WTC11 (cell line): ENCODE measurements around the gene ZNF684.

Experiments
- ELF4 ChIP-seq: sonication (generic); formaldehyde crosslinking; IDR thresholded peaks from 2 replicates; pipeline ENCODE4 v1.8.1; 2022; ENCODE audit warnings: low read depth, mild to moderate bottlenecking, moderate library complexity, missing genetic modification reagents
- FOXP1 ChIP-seq: sonication (generic); formaldehyde crosslinking; IDR thresholded peaks from 2 replicates; pipeline ENCODE4 v1.8.0; 2022; ENCODE audit warnings: missing genetic modification reagents, mild to moderate bottlenecking, moderate library complexity, borderline replicate concordance
- NR1H2 ChIP-seq: sonication (generic); formaldehyde crosslinking; IDR thresholded peaks from 2 replicates; pipeline ENCODE4 v1.9.0; 2021; ENCODE audit warnings: mild to moderate bottlenecking, moderate library complexity, missing genetic modification reagents
- TF ChIP-seq, protein P1 (sequence below): sonication (generic); formaldehyde crosslinking; IDR thresholded peaks from 2 replicates; pipeline ENCODE4 v1.8.1; 2022; ENCODE audit warnings: low read depth, missing genetic modification reagents, borderline replicate concordance
- TF ChIP-seq, protein P2 (sequence below): fragments of 200-600 bp; IDR thresholded peaks from 2 replicates; pipeline ENCODE4 v1.8.0; 2022; ENCODE audit warnings: antibody characterized with exemption
- TF ChIP-seq, protein P3 (sequence below): sonication (generic); formaldehyde crosslinking; conservative IDR thresholded peaks from 2 replicates; pipeline ENCODE4 v1.8.1; 2022; ENCODE audit warnings: mild to moderate bottlenecking, missing genetic modification reagents
- TF ChIP-seq, protein P4 (sequence below): sonication (generic); formaldehyde crosslinking; IDR thresholded peaks from 2 replicates; pipeline ENCODE4 v1.8.0; 2022; ENCODE audit warnings: mild to moderate bottlenecking, missing genetic modification reagents
- TF ChIP-seq, protein P5 (sequence below): sonication (generic); formaldehyde crosslinking; IDR thresholded peaks from 2 replicates; pipeline ENCODE4 v1.8.1; 2022; ENCODE audit warnings: low read depth, mild to moderate bottlenecking, moderate library complexity, missing genetic modification reagents, borderline replicate concordance
- TF ChIP-seq, protein P6 (sequence below): sonication (generic); formaldehyde crosslinking; IDR thresholded peaks from 2 replicates; pipeline ENCODE4 v1.8.1; 2023; ENCODE audit warnings: mild to moderate bottlenecking, missing genetic modification reagents
- TF ChIP-seq, protein P7 (sequence below): sonication (generic); formaldehyde crosslinking; IDR thresholded peaks from 2 replicates; pipeline ENCODE4 v1.8.0; 2022; ENCODE audit warnings: mild to moderate bottlenecking, missing genetic modification reagents

DNA sequence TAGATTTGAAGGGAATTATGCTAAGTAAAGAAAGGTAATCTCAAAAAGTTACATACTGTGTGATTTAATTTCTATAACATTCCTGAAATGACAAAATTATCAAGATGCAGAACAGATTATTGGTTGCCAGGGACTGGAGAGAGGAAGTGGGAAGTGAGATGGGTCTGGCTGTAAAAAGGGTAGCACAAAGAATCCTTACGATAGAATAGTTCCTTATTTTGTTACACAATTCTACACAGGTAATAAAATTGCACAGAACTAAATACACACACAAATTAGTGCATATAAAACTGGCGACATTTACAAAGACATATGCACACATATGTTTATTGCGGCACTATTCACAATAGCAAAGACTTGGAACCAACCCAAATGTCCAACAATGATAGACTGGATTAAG is 33.5 kb downstream of the ZNF684 start:
- TF ChIP-seq, protein P1, sequence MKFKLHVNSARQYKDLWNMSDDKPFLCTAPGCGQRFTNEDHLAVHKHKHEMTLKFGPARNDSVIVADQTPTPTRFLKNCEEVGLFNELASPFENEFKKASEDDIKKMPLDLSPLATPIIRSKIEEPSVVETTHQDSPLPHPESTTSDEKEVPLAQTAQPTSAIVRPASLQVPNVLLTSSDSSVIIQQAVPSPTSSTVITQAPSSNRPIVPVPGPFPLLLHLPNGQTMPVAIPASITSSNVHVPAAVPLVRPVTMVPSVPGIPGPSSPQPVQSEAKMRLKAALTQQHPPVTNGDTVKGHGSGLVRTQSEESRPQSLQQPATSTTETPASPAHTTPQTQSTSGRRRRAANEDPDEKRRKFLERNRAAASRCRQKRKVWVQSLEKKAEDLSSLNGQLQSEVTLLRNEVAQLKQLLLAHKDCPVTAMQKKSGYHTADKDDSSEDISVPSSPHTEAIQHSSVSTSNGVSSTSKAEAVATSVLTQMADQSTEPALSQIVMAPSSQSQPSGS (CRISPR knock-in tag): no peak
- no peak for TF ChIP-seq NR1H2 (CRISPR knock-in tag)
- TF ChIP-seq, protein P2, sequence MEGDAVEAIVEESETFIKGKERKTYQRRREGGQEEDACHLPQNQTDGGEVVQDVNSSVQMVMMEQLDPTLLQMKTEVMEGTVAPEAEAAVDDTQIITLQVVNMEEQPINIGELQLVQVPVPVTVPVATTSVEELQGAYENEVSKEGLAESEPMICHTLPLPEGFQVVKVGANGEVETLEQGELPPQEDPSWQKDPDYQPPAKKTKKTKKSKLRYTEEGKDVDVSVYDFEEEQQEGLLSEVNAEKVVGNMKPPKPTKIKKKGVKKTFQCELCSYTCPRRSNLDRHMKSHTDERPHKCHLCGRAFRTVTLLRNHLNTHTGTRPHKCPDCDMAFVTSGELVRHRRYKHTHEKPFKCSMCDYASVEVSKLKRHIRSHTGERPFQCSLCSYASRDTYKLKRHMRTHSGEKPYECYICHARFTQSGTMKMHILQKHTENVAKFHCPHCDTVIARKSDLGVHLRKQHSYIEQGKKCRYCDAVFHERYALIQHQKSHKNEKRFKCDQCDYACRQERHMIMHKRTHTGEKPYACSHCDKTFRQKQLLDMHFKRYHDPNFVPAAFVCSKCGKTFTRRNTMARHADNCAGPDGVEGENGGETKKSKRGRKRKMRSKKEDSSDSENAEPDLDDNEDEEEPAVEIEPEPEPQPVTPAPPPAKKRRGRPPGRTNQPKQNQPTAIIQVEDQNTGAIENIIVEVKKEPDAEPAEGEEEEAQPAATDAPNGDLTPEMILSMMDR: no peak
- TF ChIP-seq ELF4 (CRISPR knock-in tag): no peak
- TF ChIP-seq FOXP1: no peak
- TF ChIP-seq, protein P3, sequence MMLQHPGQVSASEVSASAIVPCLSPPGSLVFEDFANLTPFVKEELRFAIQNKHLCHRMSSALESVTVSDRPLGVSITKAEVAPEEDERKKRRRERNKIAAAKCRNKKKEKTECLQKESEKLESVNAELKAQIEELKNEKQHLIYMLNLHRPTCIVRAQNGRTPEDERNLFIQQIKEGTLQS (CRISPR knock-in tag): no peak
- TF ChIP-seq, protein P4, sequence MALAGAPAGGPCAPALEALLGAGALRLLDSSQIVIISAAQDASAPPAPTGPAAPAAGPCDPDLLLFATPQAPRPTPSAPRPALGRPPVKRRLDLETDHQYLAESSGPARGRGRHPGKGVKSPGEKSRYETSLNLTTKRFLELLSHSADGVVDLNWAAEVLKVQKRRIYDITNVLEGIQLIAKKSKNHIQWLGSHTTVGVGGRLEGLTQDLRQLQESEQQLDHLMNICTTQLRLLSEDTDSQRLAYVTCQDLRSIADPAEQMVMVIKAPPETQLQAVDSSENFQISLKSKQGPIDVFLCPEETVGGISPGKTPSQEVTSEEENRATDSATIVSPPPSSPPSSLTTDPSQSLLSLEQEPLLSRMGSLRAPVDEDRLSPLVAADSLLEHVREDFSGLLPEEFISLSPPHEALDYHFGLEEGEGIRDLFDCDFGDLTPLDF (CRISPR knock-in tag): no peak
- TF ChIP-seq, protein P5, sequence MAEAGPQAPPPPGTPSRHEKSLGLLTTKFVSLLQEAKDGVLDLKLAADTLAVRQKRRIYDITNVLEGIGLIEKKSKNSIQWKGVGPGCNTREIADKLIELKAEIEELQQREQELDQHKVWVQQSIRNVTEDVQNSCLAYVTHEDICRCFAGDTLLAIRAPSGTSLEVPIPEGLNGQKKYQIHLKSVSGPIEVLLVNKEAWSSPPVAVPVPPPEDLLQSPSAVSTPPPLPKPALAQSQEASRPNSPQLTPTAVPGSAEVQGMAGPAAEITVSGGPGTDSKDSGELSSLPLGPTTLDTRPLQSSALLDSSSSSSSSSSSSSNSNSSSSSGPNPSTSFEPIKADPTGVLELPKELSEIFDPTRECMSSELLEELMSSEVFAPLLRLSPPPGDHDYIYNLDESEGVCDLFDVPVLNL: no peak
- TF ChIP-seq, protein P6, sequence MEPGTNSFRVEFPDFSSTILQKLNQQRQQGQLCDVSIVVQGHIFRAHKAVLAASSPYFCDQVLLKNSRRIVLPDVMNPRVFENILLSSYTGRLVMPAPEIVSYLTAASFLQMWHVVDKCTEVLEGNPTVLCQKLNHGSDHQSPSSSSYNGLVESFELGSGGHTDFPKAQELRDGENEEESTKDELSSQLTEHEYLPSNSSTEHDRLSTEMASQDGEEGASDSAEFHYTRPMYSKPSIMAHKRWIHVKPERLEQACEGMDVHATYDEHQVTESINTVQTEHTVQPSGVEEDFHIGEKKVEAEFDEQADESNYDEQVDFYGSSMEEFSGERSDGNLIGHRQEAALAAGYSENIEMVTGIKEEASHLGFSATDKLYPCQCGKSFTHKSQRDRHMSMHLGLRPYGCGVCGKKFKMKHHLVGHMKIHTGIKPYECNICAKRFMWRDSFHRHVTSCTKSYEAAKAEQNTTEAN: no peak
- TF ChIP-seq, protein P7, sequence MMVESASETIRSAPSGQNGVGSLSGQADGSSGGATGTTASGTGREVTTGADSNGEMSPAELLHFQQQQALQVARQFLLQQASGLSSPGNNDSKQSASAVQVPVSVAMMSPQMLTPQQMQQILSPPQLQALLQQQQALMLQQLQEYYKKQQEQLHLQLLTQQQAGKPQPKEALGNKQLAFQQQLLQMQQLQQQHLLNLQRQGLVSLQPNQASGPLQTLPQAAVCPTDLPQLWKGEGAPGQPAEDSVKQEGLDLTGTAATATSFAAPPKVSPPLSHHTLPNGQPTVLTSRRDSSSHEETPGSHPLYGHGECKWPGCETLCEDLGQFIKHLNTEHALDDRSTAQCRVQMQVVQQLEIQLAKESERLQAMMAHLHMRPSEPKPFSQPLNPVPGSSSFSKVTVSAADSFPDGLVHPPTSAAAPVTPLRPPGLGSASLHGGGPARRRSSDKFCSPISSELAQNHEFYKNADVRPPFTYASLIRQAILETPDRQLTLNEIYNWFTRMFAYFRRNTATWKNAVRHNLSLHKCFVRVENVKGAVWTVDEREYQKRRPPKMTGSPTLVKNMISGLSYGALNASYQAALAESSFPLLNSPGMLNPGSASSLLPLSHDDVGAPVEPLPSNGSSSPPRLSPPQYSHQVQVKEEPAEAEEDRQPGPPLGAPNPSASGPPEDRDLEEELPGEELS: no peak
